GM19395 (cell line): Measurements from ENCODE around the gene C15orf62.
A peak's percentile ranks its signal among the peaks of the same experiment; 100 is the strongest.

Experiments used
- ATAC-seq: cut with Tn5 transposase; IDR thresholded peaks from one replicate; pipeline ENCODE4 v1.9.1; 2021; ENCODE audit warnings: mild to moderate bottlenecking, moderate library complexity; ENCODE audit not compliant: unreplicated experiment

C15orf62 gene

DNA sequence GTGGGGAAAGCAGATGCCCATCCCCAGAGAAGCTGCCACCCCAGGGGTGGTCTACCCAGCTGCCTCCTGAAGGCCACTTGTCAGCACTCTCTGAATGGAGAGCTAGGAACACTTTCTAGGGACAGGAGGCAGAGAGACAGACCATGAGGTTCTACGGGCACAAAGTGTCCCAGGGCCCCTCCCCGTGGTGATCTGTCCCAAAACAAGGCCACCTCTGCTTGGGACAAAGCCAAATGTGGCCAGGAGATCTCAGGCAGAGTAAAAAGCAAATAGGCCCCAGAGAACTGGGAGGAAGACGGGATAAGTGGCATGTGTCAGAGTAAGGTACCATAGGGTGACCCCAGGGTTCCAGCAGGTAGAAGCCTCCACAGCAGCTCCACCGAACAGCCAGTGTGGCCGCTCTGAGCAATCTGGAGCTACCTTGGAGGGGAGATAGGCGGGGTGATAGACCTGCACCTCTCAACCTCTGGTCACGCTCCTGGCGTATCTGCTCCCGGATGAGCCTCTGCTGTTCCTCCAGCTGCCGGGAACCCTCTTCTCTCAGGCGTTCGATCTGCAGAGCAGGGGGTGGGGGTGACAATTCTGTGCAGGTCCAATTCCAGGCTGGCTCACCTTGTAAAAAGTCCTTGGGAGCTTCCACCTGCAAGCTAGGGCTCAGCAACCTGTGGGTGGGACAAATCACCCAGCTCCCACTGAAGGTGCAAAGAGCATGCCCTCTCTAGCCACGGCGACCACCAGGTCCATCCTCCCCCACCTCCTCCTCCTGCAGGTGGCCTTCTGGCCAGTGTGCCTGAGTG, 6.2 kb downstream of the C15orf62 start:
- ATAC-seq: no peak

DNA sequence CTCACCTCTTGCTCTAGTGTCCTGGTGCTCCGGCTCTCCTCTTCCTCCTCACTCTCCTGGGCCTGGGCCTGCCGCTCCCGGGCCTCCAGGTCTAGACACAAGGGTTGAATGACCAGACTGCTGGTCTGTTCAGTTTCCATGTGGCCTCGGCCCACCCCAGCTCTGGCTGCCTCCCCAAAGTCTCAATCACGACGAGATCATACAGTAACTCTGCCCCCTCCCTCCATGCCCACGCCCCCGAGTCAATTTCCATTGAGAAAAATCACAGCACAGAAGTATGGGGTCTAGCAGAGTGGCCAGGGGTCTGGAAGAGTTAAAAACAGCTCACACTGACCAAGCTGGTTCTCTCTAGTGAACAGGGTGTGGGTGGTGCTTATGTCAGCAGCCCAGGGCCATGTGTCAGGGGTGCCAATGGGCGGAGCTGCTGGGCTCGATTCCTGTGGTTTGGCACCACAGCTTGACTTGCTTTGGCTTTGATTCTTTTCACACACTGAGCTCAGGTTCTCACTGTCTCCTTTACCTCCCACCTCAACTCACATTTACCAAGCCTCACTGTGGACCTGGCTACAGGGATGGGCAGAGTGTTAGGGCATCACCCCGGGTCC, 6.9 kb downstream of the C15orf62 start:
- ATAC-seq: no peak

- no peak for ATAC-seq
These were observed 12.9 kb downstream of the C15orf62 start for GRCh38 chr15:40782609-40783227.

DNA sequence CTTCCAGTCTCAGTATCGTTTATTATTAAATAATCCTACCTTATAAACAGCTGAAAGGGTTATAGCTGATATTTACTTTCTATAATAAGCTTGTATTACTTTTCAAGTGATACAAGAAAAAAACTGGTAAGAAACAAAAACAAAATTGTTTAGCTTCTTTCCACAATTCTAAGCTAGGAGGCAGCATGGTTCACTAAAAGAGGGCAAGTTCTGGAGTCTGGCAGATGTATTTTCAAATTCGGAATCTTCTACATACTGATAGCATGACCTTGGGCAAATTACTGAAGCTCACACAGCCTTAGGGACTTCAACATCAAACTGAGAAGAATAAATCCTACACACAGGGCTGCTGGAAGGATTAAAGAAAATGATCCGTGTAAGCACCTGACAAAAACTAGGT, 15.4 kb downstream of the C15orf62 start:
- no peak for ATAC-seq

GRCh38 chr15:40785814-40786213, 16.0 kb downstream of the C15orf62 start:
- no peak for ATAC-seq

- no peak for ATAC-seq
These were observed 17.6 kb downstream of the C15orf62 start for GRCh38 chr15:40787344-40787841.

DNA sequence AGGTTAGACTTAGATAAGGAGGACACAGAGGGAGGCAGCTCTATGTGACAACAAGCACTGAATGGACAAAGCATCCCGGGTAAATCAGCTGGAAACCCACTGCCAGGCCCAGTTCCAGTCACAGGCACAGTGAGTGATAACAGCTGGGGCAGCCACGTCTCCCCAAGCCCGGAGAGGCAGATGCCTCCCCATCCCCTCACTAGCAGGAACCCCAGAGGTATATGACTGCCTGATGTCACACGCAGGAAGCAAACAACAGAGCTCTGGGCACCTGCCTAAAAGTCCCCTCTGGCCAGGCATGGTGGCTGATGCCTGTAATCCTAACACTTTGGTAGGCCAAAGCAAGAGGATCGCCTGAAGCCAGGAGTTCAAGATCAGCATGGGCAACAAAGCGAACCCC, 18.2 kb downstream of the C15orf62 start:
- ATAC-seq: no peak

- no peak for ATAC-seq
These were observed 19.3 kb downstream of the C15orf62 start for GRCh38 chr15:40789119-40789518.

GRCh38 chr15:40789999-40790398, 20.2 kb downstream of the C15orf62 start:
- no peak for ATAC-seq

- ATAC-seq: no peak
These were observed 20.9 kb downstream of the C15orf62 start for GRCh38 chr15:40790718-40791117.

- no peak for ATAC-seq
These were observed 22.6 kb downstream of the C15orf62 start for GRCh38 chr15:40792394-40792793.

- no peak for ATAC-seq
These were observed 23.6 kb downstream of the C15orf62 start for GRCh38 chr15:40793216-40793989.

DNA sequence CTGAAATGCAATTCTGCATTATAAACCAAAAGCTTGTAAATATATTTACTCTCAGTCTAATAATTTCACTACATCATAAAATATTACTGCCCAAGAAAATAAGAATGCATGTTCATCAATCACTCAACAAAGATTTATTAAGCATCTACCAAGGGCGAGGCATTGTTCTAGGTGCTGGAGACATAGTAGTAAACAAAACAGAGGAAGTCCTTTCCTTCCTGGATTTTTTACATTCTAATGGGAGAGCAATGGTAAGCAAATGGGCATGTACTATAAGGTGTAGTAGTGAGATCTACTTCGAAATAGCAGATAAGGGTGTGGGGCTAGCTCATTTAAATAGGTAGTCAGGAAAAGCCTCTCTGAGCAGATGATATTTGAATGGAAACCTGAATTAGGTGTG, 26.3 kb downstream of the C15orf62 start:
- no peak for ATAC-seq

- ATAC-seq: no peak
These were observed 26.7 kb downstream of the C15orf62 start for GRCh38 chr15:40796512-40796911.

DNA sequence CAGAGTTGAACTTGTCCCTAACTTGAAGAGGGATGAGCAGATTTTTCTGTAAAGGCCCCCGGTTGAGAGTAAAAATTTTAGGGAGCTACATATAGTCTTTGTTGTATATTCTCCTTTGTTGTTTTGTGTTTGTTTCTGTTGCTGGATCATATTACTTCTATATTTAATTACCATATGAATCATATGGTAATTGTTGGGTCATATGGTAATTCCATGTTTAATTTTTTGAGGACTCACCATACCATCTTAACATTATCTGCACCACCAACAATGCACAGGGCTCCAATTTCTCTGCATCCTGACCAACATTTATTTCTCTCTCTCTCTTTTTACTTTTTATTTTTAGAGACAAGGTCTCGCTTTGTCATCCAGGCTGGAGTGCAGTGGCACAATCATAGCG, 29.7 kb downstream of the C15orf62 start:
- ATAC-seq: no peak

GRCh38 chr15:40803076-40803475, 33.3 kb downstream of the C15orf62 start:
- ATAC-seq: no peak

DNA sequence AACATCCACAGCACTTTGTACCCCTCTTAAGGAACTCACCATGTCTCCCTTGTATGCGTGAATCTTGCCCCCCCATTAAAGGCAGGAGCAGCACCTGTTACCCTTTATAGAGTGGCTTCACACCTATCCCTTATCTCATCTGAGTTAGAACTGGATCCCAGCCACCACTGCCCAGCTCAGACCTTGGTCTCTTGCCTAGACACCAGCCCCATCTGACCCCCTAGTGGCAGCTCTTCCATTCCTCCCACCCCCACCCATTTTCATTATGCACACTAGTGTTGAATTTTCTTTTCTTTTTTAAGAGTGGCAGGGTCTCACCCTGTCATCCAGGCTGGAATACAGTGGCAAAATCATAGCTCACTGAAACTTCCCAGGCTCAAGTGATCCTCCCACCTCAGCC, 33.9 kb downstream of the C15orf62 start:
- no peak for ATAC-seq

- peak; percentile 2 for ATAC-seq
These were observed 36.9 kb downstream of the C15orf62 start for GRCh38 chr15:40806672-40807027.

DNA sequence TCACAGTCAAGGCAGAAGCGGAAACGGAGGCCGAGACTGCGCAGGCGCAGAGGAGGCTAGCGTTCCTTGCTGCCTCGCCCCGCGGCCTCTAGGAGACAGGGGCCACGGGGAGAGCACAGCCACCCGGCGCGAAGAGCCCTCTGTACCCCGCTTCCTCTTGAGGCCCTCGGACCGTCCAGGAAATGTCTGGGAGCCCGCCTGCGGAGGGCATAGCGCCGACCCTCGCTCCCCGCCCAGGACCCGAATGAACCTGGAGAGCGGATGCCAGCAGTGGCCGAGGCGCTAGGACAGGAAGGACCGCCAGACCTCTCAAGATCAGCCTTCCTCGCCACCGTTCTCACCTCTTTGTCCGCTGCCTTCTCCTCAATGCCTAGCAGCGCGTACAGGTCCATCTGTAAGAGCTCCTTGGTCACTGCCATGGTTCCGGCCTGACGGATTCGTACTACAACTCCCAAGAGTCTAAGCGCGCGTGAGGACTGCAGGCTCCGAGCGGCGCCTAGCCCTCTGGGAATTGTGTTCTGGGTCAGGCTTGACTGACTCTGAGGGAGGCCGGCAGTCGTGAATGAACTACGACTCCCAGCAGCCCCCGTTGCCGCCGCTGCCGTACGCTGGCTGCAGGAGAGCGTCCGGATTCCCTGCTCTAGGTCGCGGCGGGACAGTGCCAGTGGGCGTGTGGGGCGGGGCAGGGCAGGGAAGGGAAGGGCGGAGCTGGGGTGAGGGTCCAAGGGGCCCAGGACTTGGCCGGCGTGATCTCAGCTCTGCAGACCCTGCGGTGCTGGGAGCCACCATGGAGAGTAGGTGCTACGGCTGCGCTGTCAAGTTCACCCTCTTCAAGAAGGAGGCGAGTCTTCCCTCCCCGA, 37.5 kb downstream of the C15orf62 start, which contains the start of the genes DNAJC17 and ZFYVE19:
DNAJC17 (minus strand) TSS at position 446 of the 860 bp plus-strand sequence; CDS start at position 419, 27 bp downstream.
ZFYVE19 (plus strand) TSS at position 62 of the 860 bp plus-strand sequence; CDS start at position 563, 501 bp downstream.
- ATAC-seq: peak; percentile 94

DNA sequence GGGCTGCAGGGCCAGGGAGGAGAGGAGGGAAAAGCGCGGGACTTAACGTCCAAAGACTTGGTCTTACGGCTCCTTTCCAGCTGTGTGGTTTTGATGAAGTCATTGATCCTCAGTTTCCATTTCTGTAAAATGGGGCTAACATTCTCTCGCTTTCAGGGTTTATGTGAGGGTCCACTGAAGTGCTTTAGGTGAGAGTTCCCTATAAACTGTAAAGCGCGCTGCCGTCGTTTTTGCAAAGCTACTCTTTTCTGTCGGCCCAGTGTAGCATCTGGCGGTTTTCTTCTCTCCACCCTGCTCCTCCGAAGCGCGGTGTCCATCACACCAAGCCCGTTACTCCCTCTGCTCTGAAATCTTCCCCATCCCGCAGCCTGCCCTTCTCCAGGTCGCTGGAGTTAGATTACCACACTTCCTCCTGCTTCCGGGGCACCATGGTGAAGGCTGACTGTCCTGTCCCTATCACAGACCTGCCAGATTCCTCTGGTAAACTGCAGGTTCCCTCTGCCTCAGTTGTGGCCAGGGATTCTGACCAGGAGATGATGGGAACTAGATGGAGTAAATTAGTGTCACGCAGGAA, 38.2 kb downstream of the C15orf62 start:
- no peak for ATAC-seq
